Bronchial epithelial cell (primary cell): ENCODE measurements around the gene FARP2. TPM values are rescaled to one million over a fixed set of nuclear protein-coding genes. Genes with fewer than 3 reads are reported as not detected.

Experiments used
- DNase-seq: peaks from one replicate; pipeline ENCODE4 v3.0.0-alpha.2; 2010; ENCODE audit warnings: low read depth
- FAIRE-seq: peaks from 2 replicates; lab custom pipeline; 2011; peaks lifted over from hg19 to GRCh38; lab: Jason Lieb, UNC
- H3K27me3 ChIP-seq: 2 replicates; pipeline ENCODE4 v1.5.1; 2011; ENCODE audit warnings: low read length; ENCODE audit not compliant: control insufficient read depth, insufficient read depth
- H3K36me3 ChIP-seq: 2 replicates; pipeline ENCODE4 v1.5.1; 2011; ENCODE audit warnings: low read length; ENCODE audit not compliant: control insufficient read depth, insufficient read depth
- H3K4me3 ChIP-seq: 2 replicates; pipeline ENCODE4 v1.5.1; 2011; ENCODE audit warnings: mild to moderate bottlenecking, low read depth, low read length, control low read depth
- CTCF ChIP-seq: IDR thresholded peaks from 2 replicates; pipeline ENCODE4 v1.5.1; 2011; ENCODE audit warnings: mild to moderate bottlenecking, moderate library complexity, low read length, control low read depth, inconsistent platforms; ENCODE audit not compliant: insufficient read depth, severe bottlenecking
- total RNA-seq: library from RNA; depleted of rRNA; stranded (reverse); fragments of >200 nt; gene quantifications from 2 replicates; pipeline ENCODE4 v1.2.1, GENCODE V29; 2014

The FARP2 gene
- total RNA-seq, 1 donor from 2014 or later = 25.0 TPM

- DNase-seq (no peak), FAIRE-seq (no peak)
- H3K36me3 ChIP-seq = peaks cover 5% of the 10 kb centered on the region
- TF ChIP-seq CTCF = no peak
- H3K27me3 ChIP-seq = no peaks in the 10 kb centered on the region
- H3K4me3 ChIP-seq = peak overlapping the region; percentile 78
These were observed 150.8 kb downstream of the FARP2 start for GRCh38 chr2:241506793-241507429.

GRCh38 chr2:241507430-241508239 is 151.6 kb downstream of the FARP2 start:
- TF ChIP-seq CTCF = peak; percentile 20
- FAIRE-seq = no peak
- Histone ChIP-seq H3K36me3 (peaks cover 5% of the 10 kb centered on the region), H3K27me3 (no peaks in the 10 kb centered on the region), H3K4me3 (peak overlapping the region; percentile 78)
- DNase-seq = peak; percentile 10

- no peak for FAIRE-seq
- no peak for TF ChIP-seq CTCF
These were observed 152.4 kb downstream of the FARP2 start, which contains the start of gene STK25 for GRCh38 chr2:241508240-241509154. TSS of gene STK25 (minus strand) at chr2:241508584. CDS start at chr2:241508035, 549 bp downstream.

GRCh38 chr2:241509155-241509784 is 153.2 kb downstream of the FARP2 start:
- FAIRE-seq = no peak

More at GRCh38 chr2:241508240-241509154, 152.4 kb downstream of the FARP2 start, which contains the start of gene STK25:
- peak; percentile 90 for DNase-seq
- Histone ChIP-seq H3K4me3 (peak within 1 kb of the TSS; percentile 78), H3K27me3 (no peaks in the 10 kb centered on the region), H3K36me3 (peaks cover 5% of the 10 kb centered on the region)

More at GRCh38 chr2:241509155-241509784, 153.2 kb downstream of the FARP2 start:
- DNase-seq = no peak
- Histone ChIP-seq H3K36me3 (peaks cover 3% of the 10 kb centered on the region), H3K27me3 (no peaks in the 10 kb centered on the region), H3K4me3 (peak overlapping the region; percentile 78)
- no peak for TF ChIP-seq CTCF
